ENCODE data around the gene TMEM8B. TPM values are rescaled to one million over a fixed set of nuclear protein-coding genes. Genes with fewer than 3 reads are reported as not detected.

Gene TMEM8B
- total and polyA plus RNA-seq, 10 of the 15 experiments (the other 5 are each of a cell fraction or from before 2014, with no cell fraction given): 0.19 to 7.6 (median 2.5) TPM

DNA sequence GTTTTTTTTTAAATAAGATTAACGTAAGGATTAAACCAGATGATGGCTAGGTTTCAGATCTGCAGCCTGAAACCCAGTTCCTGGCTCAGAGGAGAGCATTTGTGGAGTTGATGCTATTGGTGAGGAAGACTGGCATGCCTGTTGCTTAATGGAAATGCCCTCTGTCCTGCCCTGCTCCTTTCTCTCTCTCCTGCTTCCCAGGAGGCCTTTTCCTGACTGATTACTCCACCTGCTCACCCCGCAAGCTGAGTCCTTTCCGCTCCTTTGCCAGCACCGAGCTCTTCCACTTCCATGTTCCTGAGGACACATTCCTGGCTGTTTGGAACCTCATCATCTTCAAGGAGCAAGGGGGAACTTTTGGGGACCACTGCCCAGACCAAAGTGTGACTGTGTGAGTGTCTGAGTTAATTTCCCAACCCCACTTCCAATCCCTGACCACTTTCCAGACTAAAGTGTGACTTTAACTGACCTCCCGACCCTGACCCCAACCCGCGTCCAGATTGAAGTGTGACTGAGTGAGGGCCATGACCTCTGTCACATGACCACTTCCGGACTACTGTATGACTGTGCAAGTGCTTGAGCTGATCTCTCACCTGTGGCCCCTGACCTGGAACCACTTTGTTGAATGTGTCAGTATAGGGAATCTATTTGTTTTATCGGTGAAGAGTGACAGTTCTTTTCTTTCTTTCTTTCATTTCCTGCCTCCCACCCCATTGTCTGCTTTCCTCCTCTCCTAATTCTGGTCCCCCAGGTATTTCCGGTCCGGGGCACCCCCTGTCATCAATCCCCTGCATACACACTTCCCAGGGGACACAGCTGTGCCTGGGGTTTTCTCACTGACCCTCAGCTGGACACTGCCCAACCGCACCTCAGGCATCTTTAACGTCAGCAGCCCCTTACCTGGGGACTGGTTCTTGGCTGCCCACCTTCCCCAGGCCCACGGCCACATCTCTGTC is 5.5 kb downstream of the TMEM8B start (continued):
- TF ChIP-seq, protein P1, sequence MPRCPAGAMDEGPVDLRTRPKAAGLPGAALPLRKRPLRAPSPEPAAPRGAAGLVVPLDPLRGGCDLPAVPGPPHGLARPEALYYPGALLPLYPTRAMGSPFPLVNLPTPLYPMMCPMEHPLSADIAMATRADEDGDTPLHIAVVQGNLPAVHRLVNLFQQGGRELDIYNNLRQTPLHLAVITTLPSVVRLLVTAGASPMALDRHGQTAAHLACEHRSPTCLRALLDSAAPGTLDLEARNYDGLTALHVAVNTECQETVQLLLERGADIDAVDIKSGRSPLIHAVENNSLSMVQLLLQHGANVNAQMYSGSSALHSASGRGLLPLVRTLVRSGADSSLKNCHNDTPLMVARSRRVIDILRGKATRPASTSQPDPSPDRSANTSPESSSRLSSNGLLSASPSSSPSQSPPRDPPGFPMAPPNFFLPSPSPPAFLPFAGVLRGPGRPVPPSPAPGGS (IDR thresholded peaks at IDR 0.05; ENCODE audit: borderline replicate concordance, insufficient read depth, low read depth, low read length, poor library complexity, severe bottlenecking): no peak
- no peak for TF ChIP-seq CREM (IDR thresholded peaks at IDR 0.05; ENCODE audit: low read depth)
- TF ChIP-seq ETV6 (conservative IDR thresholded peaks at IDR 0.05 in 1 of 2, IDR thresholded peaks at IDR 0.05 in 1 of 2; ENCODE audit: borderline replicate concordance in 1 of 2, low read depth in 1 of 2): no peak
- TF ChIP-seq SUZ12 (IDR thresholded peaks at IDR 0.05; ENCODE audit: unreplicated experiment): no peak
- TF ChIP-seq FOS (IDR thresholded peaks at IDR 0.05; ENCODE audit: borderline replicate concordance, extremely low read depth, insufficient read length): no peak
- TF ChIP-seq GABPA (IDR thresholded peaks at IDR 0.05; ENCODE audit: low read depth): peak; percentile 55; the same call in 1 of the 2 replicates
- TF ChIP-seq ZZZ3 (IDR thresholded peaks at IDR 0.05; ENCODE audit: control insufficient read depth, insufficient read length, low read depth): no peak
- no peak for TF ChIP-seq MYB (IDR thresholded peaks at IDR 0.05; ENCODE audit: borderline replicate concordance, low read depth, low read length)
- TF ChIP-seq IKZF1 (conservative IDR thresholded peaks at IDR 0.05): peak; percentile 15
- no peak for TF ChIP-seq YY1 (IDR thresholded peaks at IDR 0.05; ENCODE audit: low read depth, low read length)
- TF ChIP-seq, protein P2, sequence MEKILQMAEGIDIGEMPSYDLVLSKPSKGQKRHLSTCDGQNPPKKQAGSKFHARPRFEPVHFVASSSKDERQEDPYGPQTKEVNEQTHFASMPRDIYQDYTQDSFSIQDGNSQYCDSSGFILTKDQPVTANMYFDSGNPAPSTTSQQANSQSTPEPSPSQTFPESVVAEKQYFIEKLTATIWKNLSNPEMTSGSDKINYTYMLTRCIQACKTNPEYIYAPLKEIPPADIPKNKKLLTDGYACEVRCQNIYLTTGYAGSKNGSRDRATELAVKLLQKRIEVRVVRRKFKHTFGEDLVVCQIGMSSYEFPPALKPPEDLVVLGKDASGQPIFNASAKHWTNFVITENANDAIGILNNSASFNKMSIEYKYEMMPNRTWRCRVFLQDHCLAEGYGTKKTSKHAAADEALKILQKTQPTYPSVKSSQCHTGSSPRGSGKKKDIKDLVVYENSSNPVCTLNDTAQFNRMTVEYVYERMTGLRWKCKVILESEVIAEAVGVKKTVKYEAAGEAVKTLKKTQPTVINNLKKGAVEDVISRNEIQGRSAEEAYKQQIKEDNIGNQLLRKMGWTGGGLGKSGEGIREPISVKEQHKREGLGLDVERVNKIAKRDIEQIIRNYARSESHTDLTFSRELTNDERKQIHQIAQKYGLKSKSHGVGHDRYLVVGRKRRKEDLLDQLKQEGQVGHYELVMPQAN (conservative IDR thresholded peaks at IDR 0.05): no peak
- TF ChIP-seq CBFB (IDR thresholded peaks at IDR 0.05; ENCODE audit: low read depth): no peak
- TF ChIP-seq, protein P3, sequence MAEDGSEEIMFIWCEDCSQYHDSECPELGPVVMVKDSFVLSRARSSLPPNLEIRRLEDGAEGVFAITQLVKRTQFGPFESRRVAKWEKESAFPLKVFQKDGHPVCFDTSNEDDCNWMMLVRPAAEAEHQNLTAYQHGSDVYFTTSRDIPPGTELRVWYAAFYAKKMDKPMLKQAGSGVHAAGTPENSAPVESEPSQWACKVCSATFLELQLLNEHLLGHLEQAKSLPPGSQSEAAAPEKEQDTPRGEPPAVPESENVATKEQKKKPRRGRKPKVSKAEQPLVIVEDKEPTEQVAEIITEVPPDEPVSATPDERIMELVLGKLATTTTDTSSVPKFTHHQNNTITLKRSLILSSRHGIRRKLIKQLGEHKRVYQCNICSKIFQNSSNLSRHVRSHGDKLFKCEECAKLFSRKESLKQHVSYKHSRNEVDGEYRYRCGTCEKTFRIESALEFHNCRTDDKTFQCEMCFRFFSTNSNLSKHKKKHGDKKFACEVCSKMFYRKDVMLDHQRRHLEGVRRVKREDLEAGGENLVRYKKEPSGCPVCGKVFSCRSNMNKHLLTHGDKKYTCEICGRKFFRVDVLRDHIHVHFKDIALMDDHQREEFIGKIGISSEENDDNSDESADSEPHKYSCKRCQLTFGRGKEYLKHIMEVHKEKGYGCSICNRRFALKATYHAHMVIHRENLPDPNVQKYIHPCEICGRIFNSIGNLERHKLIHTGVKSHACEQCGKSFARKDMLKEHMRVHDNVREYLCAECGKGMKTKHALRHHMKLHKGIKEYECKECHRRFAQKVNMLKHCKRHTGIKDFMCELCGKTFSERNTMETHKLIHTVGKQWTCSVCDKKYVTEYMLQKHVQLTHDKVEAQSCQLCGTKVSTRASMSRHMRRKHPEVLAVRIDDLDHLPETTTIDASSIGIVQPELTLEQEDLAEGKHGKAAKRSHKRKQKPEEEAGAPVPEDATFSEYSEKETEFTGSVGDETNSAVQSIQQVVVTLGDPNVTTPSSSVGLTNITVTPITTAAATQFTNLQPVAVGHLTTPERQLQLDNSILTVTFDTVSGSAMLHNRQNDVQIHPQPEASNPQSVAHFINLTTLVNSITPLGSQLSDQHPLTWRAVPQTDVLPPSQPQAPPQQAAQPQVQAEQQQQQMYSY (CRISPR knock-in tag; IDR thresholded peaks at IDR 0.05): no peak
- no peak for TF ChIP-seq ZBED1 (IDR thresholded peaks at IDR 0.05; ENCODE audit: borderline replicate concordance)
- TF ChIP-seq NR2C1 (IDR thresholded peaks at IDR 0.05): peak; percentile 95
- no peak for TF ChIP-seq MYC (IDR thresholded peaks at IDR 0.05; ENCODE audit: insufficient read depth, insufficient read length, insufficient replicate concordance, low read length, severe bottlenecking)
- TF ChIP-seq MTA2 (IDR thresholded peaks at IDR 0.05; ENCODE audit: low read depth): peak; percentile 60
- TF ChIP-seq, protein P4, sequence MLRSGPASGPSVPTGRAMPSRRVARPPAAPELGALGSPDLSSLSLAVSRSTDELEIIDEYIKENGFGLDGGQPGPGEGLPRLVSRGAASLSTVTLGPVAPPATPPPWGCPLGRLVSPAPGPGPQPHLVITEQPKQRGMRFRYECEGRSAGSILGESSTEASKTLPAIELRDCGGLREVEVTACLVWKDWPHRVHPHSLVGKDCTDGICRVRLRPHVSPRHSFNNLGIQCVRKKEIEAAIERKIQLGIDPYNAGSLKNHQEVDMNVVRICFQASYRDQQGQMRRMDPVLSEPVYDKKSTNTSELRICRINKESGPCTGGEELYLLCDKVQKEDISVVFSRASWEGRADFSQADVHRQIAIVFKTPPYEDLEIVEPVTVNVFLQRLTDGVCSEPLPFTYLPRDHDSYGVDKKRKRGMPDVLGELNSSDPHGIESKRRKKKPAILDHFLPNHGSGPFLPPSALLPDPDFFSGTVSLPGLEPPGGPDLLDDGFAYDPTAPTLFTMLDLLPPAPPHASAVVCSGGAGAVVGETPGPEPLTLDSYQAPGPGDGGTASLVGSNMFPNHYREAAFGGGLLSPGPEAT (IDR thresholded peaks at IDR 0.05; ENCODE audit: low read depth): no peak
- TF ChIP-seq EGR1 (IDR thresholded peaks at IDR 0.05; ENCODE audit: borderline replicate concordance in 1 of 2, low read depth in 2 of 2, low read length in 2 of 2): no peak
- TF ChIP-seq NFYA (IDR thresholded peaks at IDR 0.05; ENCODE audit: borderline replicate concordance, low read depth, low read length): no peak

Data from GM12878 (cell line).